ENCODE results near the gene SPHK2.

The SPHK2 gene

DNA sequence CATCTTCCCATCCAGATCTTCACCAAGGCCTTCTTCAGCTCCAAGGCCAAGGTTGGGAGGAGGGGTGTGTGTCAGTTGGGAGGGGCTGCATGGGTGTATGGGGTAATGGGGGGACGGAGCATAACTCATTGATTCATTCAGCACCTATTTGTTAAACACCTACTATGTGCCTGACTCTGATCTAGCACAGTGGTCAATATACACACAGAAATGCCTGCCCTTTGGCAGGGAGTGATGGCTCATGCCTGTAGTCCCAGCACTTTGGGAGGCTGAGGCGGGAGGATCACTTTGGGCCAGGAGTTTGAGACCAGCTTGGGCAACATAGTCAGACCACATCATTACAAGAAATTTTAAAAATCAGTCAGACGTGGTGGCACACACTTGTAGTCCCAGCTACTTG is 31.9 kb upstream of the SPHK2 start:
- Histone ChIP-seq H4K20me1 (ENCODE audit: insufficient read depth, low read length) (no peaks in the 10 kb centered on the region), H3K27me3 (ENCODE audit: low read depth, low read length) (no peaks in the 10 kb centered on the region), H3K4me1 (ENCODE audit: low read length) (peaks cover 8% of the 10 kb centered on the region; the same call in 1 of the 2 replicates), H2AFZ (ENCODE audit: low read depth, low read length) (no peak overlapping the region), H3K27ac (ENCODE audit: low read length) (no peak overlapping the region), H3K36me3 (replicated peaks; ENCODE audit: low read depth, low read length) (no peaks in the 10 kb centered on the region), H3K9ac (ENCODE audit: low read length) (no peak overlapping the region), H3K9me3 (ENCODE audit: insufficient read depth, low read length) (no peaks in the 10 kb centered on the region), H3K4me2 (ENCODE audit: low read length) (no peak overlapping the region), H3K4me3 (ENCODE audit: low read length) (no peak overlapping the region), H3K79me2 (ENCODE audit: low read length) (no peaks in the 10 kb centered on the region)
- TF ChIP-seq EZH2phosphoT487 (IDR thresholded peaks at IDR 0.05; ENCODE audit: low read depth): no peak
- TF ChIP-seq, protein P1, sequence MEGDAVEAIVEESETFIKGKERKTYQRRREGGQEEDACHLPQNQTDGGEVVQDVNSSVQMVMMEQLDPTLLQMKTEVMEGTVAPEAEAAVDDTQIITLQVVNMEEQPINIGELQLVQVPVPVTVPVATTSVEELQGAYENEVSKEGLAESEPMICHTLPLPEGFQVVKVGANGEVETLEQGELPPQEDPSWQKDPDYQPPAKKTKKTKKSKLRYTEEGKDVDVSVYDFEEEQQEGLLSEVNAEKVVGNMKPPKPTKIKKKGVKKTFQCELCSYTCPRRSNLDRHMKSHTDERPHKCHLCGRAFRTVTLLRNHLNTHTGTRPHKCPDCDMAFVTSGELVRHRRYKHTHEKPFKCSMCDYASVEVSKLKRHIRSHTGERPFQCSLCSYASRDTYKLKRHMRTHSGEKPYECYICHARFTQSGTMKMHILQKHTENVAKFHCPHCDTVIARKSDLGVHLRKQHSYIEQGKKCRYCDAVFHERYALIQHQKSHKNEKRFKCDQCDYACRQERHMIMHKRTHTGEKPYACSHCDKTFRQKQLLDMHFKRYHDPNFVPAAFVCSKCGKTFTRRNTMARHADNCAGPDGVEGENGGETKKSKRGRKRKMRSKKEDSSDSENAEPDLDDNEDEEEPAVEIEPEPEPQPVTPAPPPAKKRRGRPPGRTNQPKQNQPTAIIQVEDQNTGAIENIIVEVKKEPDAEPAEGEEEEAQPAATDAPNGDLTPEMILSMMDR (IDR thresholded peaks at IDR 0.05; ENCODE audit: low read depth, low read length): no peak

- H3K4me3 ChIP-seq (ENCODE audit: low read length): peak overlapping the region; percentile 81
- no peak for TF ChIP-seq EZH2phosphoT487 (IDR thresholded peaks at IDR 0.05; ENCODE audit: low read depth)
- TF ChIP-seq, protein P1 (IDR thresholded peaks at IDR 0.05; ENCODE audit: low read depth, low read length): peak; percentile 99
- H3K27ac ChIP-seq (ENCODE audit: low read length): no peak overlapping the region
Observed at GRCh38 chr19:48588670-48589401, 30.5 kb upstream of the SPHK2 start.

DNA sequence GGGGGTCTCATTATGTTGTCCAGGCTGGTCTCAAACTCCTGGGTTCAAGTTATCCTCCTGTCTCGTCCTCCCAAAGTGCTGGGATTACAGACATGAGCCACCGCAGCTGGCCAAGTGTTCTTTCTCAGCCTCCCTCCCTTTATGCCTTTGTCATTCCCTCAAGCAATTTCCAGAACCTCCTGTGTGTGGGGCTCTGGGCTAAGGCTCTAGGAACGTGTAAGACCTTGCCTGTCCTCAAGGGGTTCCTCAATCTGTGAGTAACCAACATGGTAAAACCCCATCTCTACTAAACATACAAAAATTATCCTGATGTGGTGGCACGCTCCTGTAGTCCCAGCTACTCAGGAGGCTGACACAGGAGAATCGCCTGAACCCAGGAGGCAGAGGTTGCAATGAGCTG is 28.3 kb upstream of the SPHK2 start:
- Histone ChIP-seq H4K20me1 (ENCODE audit: insufficient read depth, low read length) (no peaks in the 10 kb centered on the region), H3K9ac (ENCODE audit: low read length) (no peak overlapping the region), H3K4me1 (ENCODE audit: low read length) (peaks cover 5% of the 10 kb centered on the region; the same call in 1 of the 2 replicates), H3K4me2 (ENCODE audit: low read length) (no peak overlapping the region), H3K9me3 (ENCODE audit: insufficient read depth, low read length) (no peaks in the 10 kb centered on the region), H3K27me3 (ENCODE audit: low read depth, low read length) (no peaks in the 10 kb centered on the region), H3K4me3 (ENCODE audit: low read length) (no peak overlapping the region), H3K36me3 (replicated peaks; ENCODE audit: low read depth, low read length) (no peaks in the 10 kb centered on the region), H3K27ac (ENCODE audit: low read length) (no peak overlapping the region), H3K79me2 (ENCODE audit: low read length) (no peaks in the 10 kb centered on the region), H2AFZ (ENCODE audit: low read depth, low read length) (no peak overlapping the region)
- no peak for TF ChIP-seq EZH2phosphoT487 (IDR thresholded peaks at IDR 0.05; ENCODE audit: low read depth)
- TF ChIP-seq, protein P1 (IDR thresholded peaks at IDR 0.05; ENCODE audit: low read depth, low read length): no peak

More at GRCh38 chr19:48588670-48589401, 30.5 kb upstream of the SPHK2 start:
- H4K20me1 ChIP-seq (ENCODE audit: insufficient read depth, low read length): no peaks in the 10 kb centered on the region
- H2AFZ ChIP-seq (ENCODE audit: low read depth, low read length): peak overlapping the region; percentile 79
- no peaks in the 10 kb centered on the region for H3K79me2 ChIP-seq (ENCODE audit: low read length)
- no peaks in the 10 kb centered on the region for H3K36me3 ChIP-seq (replicated peaks; ENCODE audit: low read depth, low read length)
- peaks cover 8% of the 10 kb centered on the region; the same call in 1 of the 2 replicates for H3K4me1 ChIP-seq (ENCODE audit: low read length)
- no peaks in the 10 kb centered on the region for H3K27me3 ChIP-seq (ENCODE audit: low read depth, low read length)
- H3K9me3 ChIP-seq (ENCODE audit: insufficient read depth, low read length): no peaks in the 10 kb centered on the region
- H3K4me2 ChIP-seq (ENCODE audit: low read length): peak overlapping the region; percentile 83
- peak overlapping the region; percentile 59 for H3K9ac ChIP-seq (ENCODE audit: low read length)

DNA sequence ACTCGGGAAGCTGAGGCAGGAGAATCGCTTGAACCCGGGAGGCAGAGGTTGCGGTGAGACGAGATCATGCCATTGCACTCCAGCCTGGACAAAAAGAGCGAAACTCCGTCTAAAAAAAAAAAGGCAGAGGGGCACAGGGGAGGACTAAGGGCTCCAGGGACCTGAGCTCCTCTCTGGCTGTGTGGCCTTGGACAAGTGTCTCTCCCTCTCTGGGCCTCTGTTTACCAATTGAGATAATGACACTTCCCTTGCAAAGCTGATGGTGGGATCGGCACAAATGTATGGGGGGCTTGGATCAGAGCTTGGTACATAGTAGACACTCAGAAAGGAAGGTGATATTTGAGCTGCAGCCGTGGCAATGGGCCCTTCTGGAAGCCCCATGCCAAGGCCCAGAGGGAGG is 24.1 kb upstream of the SPHK2 start:
- Histone ChIP-seq H2AFZ (ENCODE audit: low read depth, low read length) (no peak overlapping the region), H3K9me3 (ENCODE audit: insufficient read depth, low read length) (no peaks in the 10 kb centered on the region), H3K27me3 (ENCODE audit: low read depth, low read length) (no peaks in the 10 kb centered on the region), H3K27ac (ENCODE audit: low read length) (no peak overlapping the region), H3K79me2 (ENCODE audit: low read length) (no peaks in the 10 kb centered on the region), H4K20me1 (ENCODE audit: insufficient read depth, low read length) (no peaks in the 10 kb centered on the region), H3K4me2 (ENCODE audit: low read length) (no peak overlapping the region), H3K36me3 (replicated peaks; ENCODE audit: low read depth, low read length) (no peaks in the 10 kb centered on the region), H3K4me1 (ENCODE audit: low read length) (peaks cover 7% of the 10 kb centered on the region), H3K4me3 (ENCODE audit: low read length) (no peak overlapping the region), H3K9ac (ENCODE audit: low read length) (no peak overlapping the region)
- no peak for TF ChIP-seq EZH2phosphoT487 (IDR thresholded peaks at IDR 0.05; ENCODE audit: low read depth)
- TF ChIP-seq, protein P1 (IDR thresholded peaks at IDR 0.05; ENCODE audit: low read depth, low read length): no peak
